ENCODE measurements around the gene ERO1B.

DNA sequence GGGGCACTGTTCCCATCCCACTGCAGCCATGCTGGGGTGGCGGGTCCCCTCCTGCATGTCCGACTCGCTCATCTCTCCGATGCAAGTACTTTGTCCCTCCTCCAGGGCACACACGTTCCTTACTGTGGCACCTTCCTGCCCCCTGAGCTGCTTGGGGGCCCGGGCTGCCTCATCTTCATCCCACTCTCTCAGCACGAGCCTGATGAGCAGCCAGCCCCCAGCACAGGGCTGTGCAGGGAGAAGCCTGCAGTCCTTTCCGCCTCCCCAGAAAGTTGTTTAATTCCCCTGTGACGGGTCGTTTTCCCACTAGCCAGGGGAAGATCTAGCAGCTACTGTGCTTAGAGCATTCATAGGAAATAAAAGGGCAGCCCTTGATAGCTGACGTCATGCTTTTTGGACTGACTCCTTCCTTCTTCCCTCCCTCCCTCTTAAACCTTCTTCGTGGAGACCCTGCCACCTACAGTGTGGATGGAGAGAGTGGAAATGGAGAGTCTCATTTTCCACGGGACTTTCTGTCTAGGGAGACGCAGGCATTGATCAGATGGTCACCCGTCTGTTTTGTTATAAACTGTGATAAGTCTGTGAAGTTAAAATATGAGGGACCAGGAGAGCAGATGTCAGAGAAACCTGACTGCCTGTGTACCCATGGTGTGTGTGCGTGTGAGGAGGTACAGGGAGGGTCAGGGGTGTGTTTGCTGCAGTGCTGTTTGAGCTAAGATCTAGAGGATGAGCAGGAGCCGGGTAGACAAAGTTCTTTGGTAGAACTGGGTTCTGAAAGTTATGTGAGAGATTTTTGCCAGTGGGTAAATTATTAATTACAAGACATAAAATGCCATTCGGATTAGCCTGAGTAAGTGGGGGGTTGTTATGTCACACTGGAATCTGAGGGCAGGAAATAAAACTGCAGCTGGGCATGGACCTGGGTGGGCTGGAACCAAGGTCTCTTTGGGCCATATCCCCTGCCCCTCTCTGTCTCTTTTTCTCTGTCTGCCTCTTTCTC lies 105.1 kb downstream of the ERO1B start:
- TF ChIP-seq, protein P1, sequence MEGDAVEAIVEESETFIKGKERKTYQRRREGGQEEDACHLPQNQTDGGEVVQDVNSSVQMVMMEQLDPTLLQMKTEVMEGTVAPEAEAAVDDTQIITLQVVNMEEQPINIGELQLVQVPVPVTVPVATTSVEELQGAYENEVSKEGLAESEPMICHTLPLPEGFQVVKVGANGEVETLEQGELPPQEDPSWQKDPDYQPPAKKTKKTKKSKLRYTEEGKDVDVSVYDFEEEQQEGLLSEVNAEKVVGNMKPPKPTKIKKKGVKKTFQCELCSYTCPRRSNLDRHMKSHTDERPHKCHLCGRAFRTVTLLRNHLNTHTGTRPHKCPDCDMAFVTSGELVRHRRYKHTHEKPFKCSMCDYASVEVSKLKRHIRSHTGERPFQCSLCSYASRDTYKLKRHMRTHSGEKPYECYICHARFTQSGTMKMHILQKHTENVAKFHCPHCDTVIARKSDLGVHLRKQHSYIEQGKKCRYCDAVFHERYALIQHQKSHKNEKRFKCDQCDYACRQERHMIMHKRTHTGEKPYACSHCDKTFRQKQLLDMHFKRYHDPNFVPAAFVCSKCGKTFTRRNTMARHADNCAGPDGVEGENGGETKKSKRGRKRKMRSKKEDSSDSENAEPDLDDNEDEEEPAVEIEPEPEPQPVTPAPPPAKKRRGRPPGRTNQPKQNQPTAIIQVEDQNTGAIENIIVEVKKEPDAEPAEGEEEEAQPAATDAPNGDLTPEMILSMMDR (IDR thresholded peaks at IDR 0.05; ENCODE audit: low read depth, low read length): no peak
- no peak for TF ChIP-seq EZH2phosphoT487 (IDR thresholded peaks at IDR 0.05; ENCODE audit: low read depth)

Data from OCI-LY3 (cell line).